Embryonic facial prominence (tissue), 1 donor: Measurements from ENCODE around the gene CCDC33.

ENCODE experiments used
- DNase-seq: peaks from one replicate; pipeline ENCODE4 v3.0.0-alpha.2; 2016; ENCODE audit errors: extremely low spot score

The CCDC33 gene

GRCh38 chr15:74281147-74282133, 45.3 kb downstream of the CCDC33 start:
- DNase-seq, result no peak

- no peak for DNase-seq
Observed at GRCh38 chr15:74283368-74283767, 47.2 kb downstream of the CCDC33 start.

GRCh38 chr15:74289671-74290070, 53.5 kb downstream of the CCDC33 start:
- no peak for DNase-seq

- no peak for DNase-seq
Observed at GRCh38 chr15:74290645-74291044, 54.5 kb downstream of the CCDC33 start.

GRCh38 chr15:74291101-74292071, 55.3 kb downstream of the CCDC33 start:
- peak; percentile 50 for DNase-seq

- DNase-seq, result no peak
Observed at GRCh38 chr15:74293021-74293810, 57.1 kb downstream of the CCDC33 start.

GRCh38 chr15:74294010-74294409, 57.9 kb downstream of the CCDC33 start:
- no peak for DNase-seq

GRCh38 chr15:74295800-74296199, 59.7 kb downstream of the CCDC33 start:
- no peak for DNase-seq

- DNase-seq, result no peak
Observed at GRCh38 chr15:74297887-74298286, 61.8 kb downstream of the CCDC33 start.

- no peak for DNase-seq
Observed at GRCh38 chr15:74300057-74300795, 64.1 kb downstream of the CCDC33 start.

- DNase-seq, result no peak
Observed at GRCh38 chr15:74301583-74302361, 65.6 kb downstream of the CCDC33 start.

- no peak for DNase-seq
Observed at GRCh38 chr15:74302821-74303359, 66.8 kb downstream of the CCDC33 start.

- no peak for DNase-seq
Observed at GRCh38 chr15:74303741-74304309, 67.7 kb downstream of the CCDC33 start.

- DNase-seq, result no peak
Observed at GRCh38 chr15:74304431-74304830, 68.3 kb downstream of the CCDC33 start.

- no peak for DNase-seq
Observed at GRCh38 chr15:74305687-74306086, 69.6 kb downstream of the CCDC33 start.

- DNase-seq, result no peak
Observed at GRCh38 chr15:74306781-74307217, 70.7 kb downstream of the CCDC33 start.

- DNase-seq, result no peak
Observed at GRCh38 chr15:74307827-74308811, 72.0 kb downstream of the CCDC33 start.
